ENCODE measurements around the gene TEAD4. TPM values are rescaled to one million over a fixed set of nuclear protein-coding genes. Genes with fewer than 3 reads are reported as not detected.

Gene TEAD4
- total and polyA plus RNA-seq, 8 donors: 12.2 to 34.1 (median 13.8) TPM

DNA sequence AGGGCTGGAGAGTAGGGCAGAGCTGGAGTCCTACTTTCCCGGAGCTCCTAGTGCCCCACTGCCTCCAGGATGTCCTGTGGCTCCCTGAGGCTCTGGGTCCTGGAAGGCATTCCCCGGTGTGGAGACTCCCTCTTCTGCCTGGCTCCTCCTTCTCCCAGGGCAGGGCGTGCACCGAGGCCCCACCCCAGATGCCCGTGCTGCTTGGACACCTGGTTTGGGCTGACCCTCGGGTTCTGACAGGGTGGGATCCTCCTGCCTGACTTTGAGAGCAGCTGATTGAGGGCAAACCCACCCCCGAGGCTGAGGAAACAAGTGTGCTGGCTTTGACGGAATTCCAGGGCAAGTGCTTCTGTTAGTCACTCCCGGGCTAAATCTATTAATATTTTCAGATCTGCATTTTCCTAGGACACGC lies 15.4 kb downstream of the TEAD4 start:
- intact Hi-C loops (cut with DNase I): no loop called here
- TF ChIP-seq, protein P1, sequence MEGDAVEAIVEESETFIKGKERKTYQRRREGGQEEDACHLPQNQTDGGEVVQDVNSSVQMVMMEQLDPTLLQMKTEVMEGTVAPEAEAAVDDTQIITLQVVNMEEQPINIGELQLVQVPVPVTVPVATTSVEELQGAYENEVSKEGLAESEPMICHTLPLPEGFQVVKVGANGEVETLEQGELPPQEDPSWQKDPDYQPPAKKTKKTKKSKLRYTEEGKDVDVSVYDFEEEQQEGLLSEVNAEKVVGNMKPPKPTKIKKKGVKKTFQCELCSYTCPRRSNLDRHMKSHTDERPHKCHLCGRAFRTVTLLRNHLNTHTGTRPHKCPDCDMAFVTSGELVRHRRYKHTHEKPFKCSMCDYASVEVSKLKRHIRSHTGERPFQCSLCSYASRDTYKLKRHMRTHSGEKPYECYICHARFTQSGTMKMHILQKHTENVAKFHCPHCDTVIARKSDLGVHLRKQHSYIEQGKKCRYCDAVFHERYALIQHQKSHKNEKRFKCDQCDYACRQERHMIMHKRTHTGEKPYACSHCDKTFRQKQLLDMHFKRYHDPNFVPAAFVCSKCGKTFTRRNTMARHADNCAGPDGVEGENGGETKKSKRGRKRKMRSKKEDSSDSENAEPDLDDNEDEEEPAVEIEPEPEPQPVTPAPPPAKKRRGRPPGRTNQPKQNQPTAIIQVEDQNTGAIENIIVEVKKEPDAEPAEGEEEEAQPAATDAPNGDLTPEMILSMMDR (IDR thresholded peaks at IDR 0.05): no peak
- no peak overlapping the region for H3K27ac ChIP-seq
- peaks cover 0 to 10% of the 10 kb centered on the region in 2 donors for H3K4me1 ChIP-seq
- ATAC-seq (peak; percentile 73), DNase-seq (no peak)
- H3K4me3 ChIP-seq: no peak overlapping the region
- no peaks in the 10 kb centered on the region for H3K9me3 ChIP-seq
- H3K36me3 ChIP-seq: peaks cover 0 to 1% of the 10 kb centered on the region in 2 donors
- H3K27me3 ChIP-seq: no peaks in the 10 kb centered on the region

GRCh38 chr12:2976581-2976996 lies 17.4 kb downstream of the TEAD4 start:
- H3K4me1 ChIP-seq: peaks cover 0 to 10% of the 10 kb centered on the region in 2 donors
- intact Hi-C loops (cut with DNase I): no loop called here
- TF ChIP-seq, protein P1 (IDR thresholded peaks at IDR 0.05): no peak
- ATAC-seq (no peak), DNase-seq (no peak)
- no peak overlapping the region for H3K27ac ChIP-seq
- H3K27me3 ChIP-seq: no peaks in the 10 kb centered on the region
- H3K4me3 ChIP-seq: no peak overlapping the region
- H3K36me3 ChIP-seq: peaks cover 0 to 12% of the 10 kb centered on the region in 2 donors
- H3K9me3 ChIP-seq: no peaks in the 10 kb centered on the region

GRCh38 chr12:2977776-2978175 lies 18.6 kb downstream of the TEAD4 start:
- Histone ChIP-seq H3K4me1 (peaks cover 0 to 10% of the 10 kb centered on the region in 2 donors), H3K9me3 (no peaks in the 10 kb centered on the region), H3K36me3 (peaks cover 0 to 12% of the 10 kb centered on the region in 2 donors), H3K27ac (no peak overlapping the region), H3K27me3 (no peaks in the 10 kb centered on the region), H3K4me3 (no peak overlapping the region)
- TF ChIP-seq, protein P1 (IDR thresholded peaks at IDR 0.05): no peak
- intact Hi-C loops (cut with DNase I): no loop called here
- ATAC-seq (no peak), DNase-seq (no peak)

GRCh38 chr12:2979806-2980205 lies 20.6 kb downstream of the TEAD4 start:
- DNase-seq: no peak
- Histone ChIP-seq H3K27ac (no peak overlapping the region), H3K4me3 (no peak overlapping the region), H3K4me1 (peaks cover 0 to 3% of the 10 kb centered on the region in 2 donors), H3K9me3 (no peaks in the 10 kb centered on the region), H3K36me3 (peaks cover 0 to 12% of the 10 kb centered on the region in 2 donors), H3K27me3 (no peaks in the 10 kb centered on the region)
- intact Hi-C loops (cut with DNase I): no loop called here
- ATAC-seq: no peak
- TF ChIP-seq, protein P1 (IDR thresholded peaks at IDR 0.05): no peak

- peaks cover 0 to 12% of the 10 kb centered on the region in 2 donors for H3K36me3 ChIP-seq
- ATAC-seq: no peak
- no peaks in the 10 kb centered on the region for H3K9me3 ChIP-seq
- H3K27me3 ChIP-seq: no peaks in the 10 kb centered on the region
- TF ChIP-seq, protein P1 (IDR thresholded peaks at IDR 0.05): no peak
- no peak overlapping the region for H3K4me3 ChIP-seq
- no peak for DNase-seq
- intact Hi-C loops (cut with DNase I): no loop called here
- H3K27ac ChIP-seq: no peak overlapping the region
- H3K4me1 ChIP-seq: peaks cover 0 to 3% of the 10 kb centered on the region in 2 donors
These were observed 21.4 kb downstream of the TEAD4 start for GRCh38 chr12:2980630-2981029.
